Measurements from ENCODE around the gene TRIP13. TPM values are rescaled to one million over a fixed set of nuclear protein-coding genes. Genes with fewer than 3 reads are reported as not detected.
A peak's percentile ranks its signal among the peaks of the same experiment; 100 is the strongest.
"Not testable (repeated sequence)": the region's sequence is repeated elsewhere in the genome, so short reads cannot be mapped to it uniquely, and the experiment has no call there.

The TRIP13 gene
- 1 to 10 TPM in 1 of 2 donors, under 1 TPM in 1; 0.88 to 1.1 TPM for total RNA-seq
- long read RNA-seq, result 0 reads

GRCh38 chr5:892394-893136 lies at the start of gene TRIP13, which contains the start of gene BRD9:
Gene TRIP13 (plus strand): TSS chr5:892884. CDS start chr5:892999, 115 bp downstream.
Gene BRD9 (minus strand): TSS chr5:892801. CDS start chr5:892657, 144 bp downstream.
- DNase-seq, result peak; percentile 88
- ATAC-seq, result peak; percentile 97 to 99
- intact Hi-C loops (cut with DNase I), result no loop called here

GRCh38 chr5:843371-843770 lies 49.3 kb upstream of the TRIP13 start:
- DNase-seq; intact Hi-C loops (cut with DNase I); ATAC-seq: not testable (repeated sequence)

GRCh38 chr5:843926-844325 lies 48.8 kb upstream of the TRIP13 start:
- DNase-seq; ATAC-seq; intact Hi-C loops (cut with DNase I): not testable (repeated sequence)

- DNase-seq; intact Hi-C loops (cut with DNase I); ATAC-seq: not testable (repeated sequence)
These were observed 48.3 kb upstream of the TRIP13 start for GRCh38 chr5:844426-844825.

GRCh38 chr5:845031-845675 lies 47.5 kb upstream of the TRIP13 start:
- DNase-seq, result peak; percentile 37
- ATAC-seq; intact Hi-C loops (cut with DNase I): not testable (repeated sequence)

- DNase-seq; intact Hi-C loops (cut with DNase I); ATAC-seq: not testable (repeated sequence)
These were observed 46.7 kb upstream of the TRIP13 start for GRCh38 chr5:845676-846601.

- intact Hi-C loops (cut with DNase I); ATAC-seq: not testable (repeated sequence)
- peak; percentile 19 for DNase-seq
These were observed 46.0 kb upstream of the TRIP13 start for GRCh38 chr5:846602-847091.

GRCh38 chr5:847212-847611 lies 45.5 kb upstream of the TRIP13 start:
- ATAC-seq; intact Hi-C loops (cut with DNase I): not testable (repeated sequence)
- peak; percentile 18 for DNase-seq

GRCh38 chr5:847736-848135 lies 44.9 kb upstream of the TRIP13 start:
- ATAC-seq; DNase-seq; intact Hi-C loops (cut with DNase I): not testable (repeated sequence)

- no peak for ATAC-seq
- peak; percentile 24 for DNase-seq
- intact Hi-C loops (cut with DNase I), result no loop called here
These were observed 44.0 kb upstream of the TRIP13 start for GRCh38 chr5:848671-849111.

- peak; percentile 55 for DNase-seq
- ATAC-seq, result peak; percentile 69 to 80
- intact Hi-C loops (cut with DNase I), result no loop called here
These were observed 42.9 kb upstream of the TRIP13 start for GRCh38 chr5:849651-850301.

- peak; percentile 62 to 86 for ATAC-seq
- intact Hi-C loops (cut with DNase I), result no loop called here
- DNase-seq, result peak; percentile 60
These were observed 42.1 kb upstream of the TRIP13 start, which contains the start of gene ZDHHC11 for GRCh38 chr5:850511-851006. Gene ZDHHC11 (minus strand): TSS chr5:850986. CDS start chr5:850602, 384 bp downstream.

- intact Hi-C loops (cut with DNase I), result no loop called here
- no peak for ATAC-seq
- no peak for DNase-seq
These were observed 41.6 kb upstream of the TRIP13 start for GRCh38 chr5:851076-851475.

- intact Hi-C loops (cut with DNase I), result no loop called here
- ATAC-seq (no peak), DNase-seq (no peak)
These were observed 41.1 kb upstream of the TRIP13 start for GRCh38 chr5:851553-851952.

GRCh38 chr5:852018-852417 lies 40.7 kb upstream of the TRIP13 start:
- DNase-seq, result no peak
- intact Hi-C loops (cut with DNase I), result no loop called here
- ATAC-seq, result no peak

- ATAC-seq, result no peak
- no peak for DNase-seq
- intact Hi-C loops (cut with DNase I), result no loop called here
These were observed 40.0 kb upstream of the TRIP13 start for GRCh38 chr5:852431-853401.

Data from left cardiac atrium (tissue), 4 donors.